ENCODE measurements around the gene IPPK.

IPPK gene

DNA sequence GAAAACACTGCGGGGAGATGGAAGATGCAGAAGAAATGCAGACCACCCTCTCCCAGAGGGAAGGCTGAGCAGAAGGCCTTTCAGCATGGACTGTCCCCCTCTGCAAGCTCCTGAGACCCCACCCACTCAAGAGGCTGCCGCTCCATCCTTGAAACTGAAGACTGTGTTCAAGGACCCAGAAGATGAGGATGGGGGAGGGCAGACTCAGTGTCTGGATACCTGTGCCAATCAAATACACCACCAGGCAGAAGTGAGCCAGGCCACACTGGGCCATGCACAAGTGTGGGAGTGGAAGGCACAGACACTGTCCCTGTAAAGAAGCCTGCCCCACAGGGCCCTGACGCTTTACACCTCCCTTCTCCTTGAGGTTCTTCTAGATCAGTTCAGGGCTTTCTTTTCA lies 40.0 kb upstream of the IPPK start:
- no peaks in the 10 kb centered on the region for H3K9me3 Mint-ChIP-seq
- H3K4me3 Mint-ChIP-seq = no peak overlapping the region
- no peak overlapping the region for H3K27ac Mint-ChIP-seq
- H3K4me1 Mint-ChIP-seq (ENCODE audit: low read depth) = peaks cover 37% of the 10 kb centered on the region
- DNase-seq = no peak
- peaks cover 59% of the 10 kb centered on the region for H3K36me3 Mint-ChIP-seq (ENCODE audit: low read depth)
- H3K27me3 Mint-ChIP-seq = no peaks in the 10 kb centered on the region

DNA sequence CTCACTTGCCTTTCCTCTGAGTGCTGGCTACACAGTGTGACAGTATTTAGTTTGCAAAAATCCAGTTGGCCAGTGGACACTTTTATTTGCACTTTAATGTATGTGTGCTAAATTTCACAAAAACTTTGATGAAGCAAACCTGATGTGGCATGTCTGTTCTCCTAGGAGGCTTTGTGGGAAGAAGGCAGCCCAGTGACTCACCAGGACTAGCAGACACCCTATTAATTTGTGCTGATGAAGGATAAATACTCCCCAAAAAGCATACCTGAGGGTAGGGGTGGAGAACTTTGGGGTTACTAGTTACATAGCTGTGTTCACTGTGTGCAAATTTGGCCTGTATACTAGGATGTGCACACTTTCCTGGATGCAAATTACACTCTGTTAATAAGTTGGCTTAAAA lies 39.3 kb upstream of the IPPK start:
- H3K4me3 Mint-ChIP-seq = no peak overlapping the region
- H3K36me3 Mint-ChIP-seq (ENCODE audit: low read depth) = peaks cover 56% of the 10 kb centered on the region
- H3K4me1 Mint-ChIP-seq (ENCODE audit: low read depth) = peaks cover 37% of the 10 kb centered on the region
- DNase-seq = no peak
- no peaks in the 10 kb centered on the region for H3K27me3 Mint-ChIP-seq
- H3K27ac Mint-ChIP-seq = no peak overlapping the region
- H3K9me3 Mint-ChIP-seq = no peaks in the 10 kb centered on the region

DNA sequence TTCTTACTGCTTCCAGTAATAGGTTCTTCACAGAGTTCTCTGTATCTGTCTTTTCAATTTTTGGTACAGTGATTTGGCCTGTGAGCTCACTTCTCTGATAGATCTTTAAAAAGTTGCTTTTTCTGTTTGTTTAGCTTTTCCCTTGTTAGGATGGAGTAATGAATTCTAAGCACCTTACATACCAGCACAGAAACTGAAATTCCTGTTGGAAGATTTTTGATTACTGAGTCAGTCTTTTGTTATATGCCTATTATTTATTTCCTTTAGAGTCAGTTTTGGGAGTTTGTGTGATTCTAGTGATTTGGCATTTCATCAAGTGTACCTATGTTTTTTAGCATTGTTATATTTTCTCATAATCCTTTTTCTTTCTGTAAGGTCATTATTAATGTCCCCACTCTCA lies 37.6 kb upstream of the IPPK start:
- Mint-ChIP-seq H3K4me1 (ENCODE audit: low read depth) (peaks cover 28% of the 10 kb centered on the region), H3K27ac (no peak overlapping the region), H3K9me3 (no peaks in the 10 kb centered on the region), H3K36me3 (ENCODE audit: low read depth) (peaks cover 44% of the 10 kb centered on the region), H3K27me3 (no peaks in the 10 kb centered on the region), H3K4me3 (no peak overlapping the region)
- no peak for DNase-seq

DNA sequence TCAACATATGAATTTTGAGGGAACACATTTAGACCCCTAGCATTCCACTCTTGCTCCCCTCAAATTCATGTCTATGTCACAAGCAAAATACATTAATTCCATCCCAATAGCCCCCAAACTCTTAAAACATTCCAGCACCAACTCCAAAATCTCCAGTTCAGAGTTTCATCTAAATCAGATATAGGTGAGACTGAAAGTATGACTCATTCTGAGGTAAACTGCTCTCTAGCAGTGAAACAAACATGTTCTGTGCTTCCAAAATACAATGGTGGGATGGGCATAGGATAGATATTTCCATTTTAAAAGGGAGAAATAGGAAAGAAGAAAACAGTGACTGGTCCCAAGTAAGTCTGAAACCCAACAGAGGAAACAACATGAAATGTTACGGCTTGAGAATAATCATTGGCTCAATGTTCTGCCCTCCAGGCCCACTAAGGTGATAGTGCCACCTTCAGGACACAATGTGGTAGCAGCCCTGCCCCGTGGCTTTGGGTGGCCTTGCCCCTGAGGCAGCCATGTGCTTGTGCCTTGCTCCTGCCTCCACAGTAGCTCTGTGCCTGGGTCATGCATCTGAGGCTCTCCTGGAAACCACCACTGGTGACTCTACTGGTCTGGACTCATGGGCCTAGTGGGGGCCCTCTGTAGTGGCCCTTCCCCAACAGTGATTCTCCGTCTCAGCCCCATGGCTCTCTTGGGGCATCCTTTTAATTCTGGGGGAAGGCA lies 36.4 kb upstream of the IPPK start:
- Mint-ChIP-seq H3K9me3 (no peaks in the 10 kb centered on the region), H3K27me3 (no peaks in the 10 kb centered on the region), H3K27ac (no peak overlapping the region), H3K4me3 (no peak overlapping the region), H3K36me3 (ENCODE audit: low read depth) (peaks cover 35% of the 10 kb centered on the region), H3K4me1 (ENCODE audit: low read depth) (peaks cover 17% of the 10 kb centered on the region)
- DNase-seq = no peak

DNA sequence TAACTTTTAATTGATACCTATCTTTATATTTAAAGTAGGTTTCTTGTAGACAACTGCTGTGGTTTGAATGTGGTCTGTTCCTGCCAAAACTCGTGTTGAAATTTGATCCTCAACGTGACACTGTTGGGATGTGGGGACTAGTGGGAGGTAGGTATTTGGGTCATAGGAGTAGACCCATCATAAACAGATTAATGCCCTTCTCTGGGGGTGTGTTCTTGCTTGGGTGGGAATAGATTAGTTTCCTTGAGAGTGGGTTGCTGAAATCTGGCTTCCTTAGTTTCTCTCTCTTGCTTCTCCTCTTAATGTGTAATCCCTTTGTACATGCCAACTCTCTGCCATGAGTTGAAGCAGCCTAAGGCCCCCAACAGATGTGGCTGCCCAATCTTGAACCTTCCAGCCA lies 34.6 kb upstream of the IPPK start:
- no peak for DNase-seq
- peaks cover 17% of the 10 kb centered on the region for H3K36me3 Mint-ChIP-seq (ENCODE audit: low read depth)
- no peak overlapping the region for H3K4me3 Mint-ChIP-seq
- H3K27me3 Mint-ChIP-seq = no peaks in the 10 kb centered on the region
- H3K4me1 Mint-ChIP-seq (ENCODE audit: low read depth) = peaks cover 14% of the 10 kb centered on the region
- H3K27ac Mint-ChIP-seq = no peak overlapping the region
- no peaks in the 10 kb centered on the region for H3K9me3 Mint-ChIP-seq

DNA sequence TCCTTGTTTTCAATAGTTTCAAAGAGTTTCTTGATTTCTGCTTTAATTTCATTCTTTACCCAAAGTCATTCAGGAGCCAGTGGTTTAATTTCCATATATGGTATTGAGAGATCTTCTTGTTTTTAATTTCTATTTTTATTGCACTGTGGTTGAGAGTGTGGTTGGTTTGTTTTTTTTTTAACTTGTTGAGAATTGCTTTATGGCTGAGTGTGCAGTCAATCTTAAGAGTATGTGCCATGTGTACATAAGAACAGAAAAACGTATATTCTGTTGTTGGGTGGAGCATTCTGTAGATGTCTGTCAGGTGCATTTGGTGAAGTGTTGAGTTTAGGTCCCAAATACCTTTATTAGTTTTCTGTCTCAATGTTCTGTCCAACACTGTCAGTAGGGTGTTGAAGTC lies 26.7 kb upstream of the IPPK start:
- DNase-seq = no peak
- Mint-ChIP-seq H3K4me3 (no peak overlapping the region), H3K27me3 (no peaks in the 10 kb centered on the region), H3K9me3 (peaks cover 52% of the 10 kb centered on the region), H3K36me3 (ENCODE audit: low read depth) (peaks cover 3% of the 10 kb centered on the region), H3K4me1 (ENCODE audit: low read depth) (no peaks in the 10 kb centered on the region), H3K27ac (no peak overlapping the region)

DNA sequence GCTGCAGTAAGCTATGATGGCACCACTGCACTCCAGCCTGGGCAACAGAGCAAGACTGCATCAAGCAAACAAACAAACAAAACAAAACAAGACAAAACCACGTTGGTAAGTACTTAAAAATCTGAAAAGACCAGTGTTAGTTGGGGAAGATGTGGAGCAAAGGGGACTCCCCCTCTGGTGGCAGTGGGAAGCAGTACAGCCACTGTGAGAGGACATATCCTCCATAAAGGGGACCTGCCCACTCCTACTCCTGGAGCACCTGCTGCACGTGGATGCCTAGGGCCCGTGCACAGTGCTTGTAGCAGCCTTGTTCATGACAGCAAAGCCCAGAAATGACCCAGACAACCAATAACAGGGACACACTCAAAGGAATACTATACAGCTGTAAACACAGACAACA lies 17.0 kb upstream of the IPPK start:
- Mint-ChIP-seq H3K27me3 (no peaks in the 10 kb centered on the region), H3K4me1 (ENCODE audit: low read depth) (no peaks in the 10 kb centered on the region), H3K4me3 (no peak overlapping the region), H3K9me3 (peaks cover 13% of the 10 kb centered on the region), H3K36me3 (ENCODE audit: low read depth) (no peaks in the 10 kb centered on the region), H3K27ac (no peak overlapping the region)
- DNase-seq = no peak

DNA sequence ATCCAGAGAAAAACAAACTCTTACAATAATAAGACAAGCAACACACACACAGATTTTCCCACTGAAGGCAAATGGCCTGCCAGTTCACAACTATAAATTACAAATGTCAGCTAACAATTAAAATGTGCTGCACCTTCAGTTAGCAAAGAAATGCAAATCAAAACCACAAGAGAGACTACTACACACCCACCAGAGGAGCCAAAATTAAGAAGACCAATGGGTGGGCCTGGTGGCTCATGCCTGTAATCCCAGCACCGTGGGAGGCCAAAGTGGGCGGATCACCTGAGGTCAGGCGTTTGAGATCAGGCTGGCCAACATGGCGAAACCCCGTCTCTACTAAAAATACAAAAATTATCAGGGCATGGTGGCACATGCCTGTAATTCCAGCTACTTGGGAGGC lies 15.1 kb upstream of the IPPK start:
- Mint-ChIP-seq H3K36me3 (ENCODE audit: low read depth) (no peaks in the 10 kb centered on the region), H3K9me3 (peaks cover 1% of the 10 kb centered on the region)

DNA sequence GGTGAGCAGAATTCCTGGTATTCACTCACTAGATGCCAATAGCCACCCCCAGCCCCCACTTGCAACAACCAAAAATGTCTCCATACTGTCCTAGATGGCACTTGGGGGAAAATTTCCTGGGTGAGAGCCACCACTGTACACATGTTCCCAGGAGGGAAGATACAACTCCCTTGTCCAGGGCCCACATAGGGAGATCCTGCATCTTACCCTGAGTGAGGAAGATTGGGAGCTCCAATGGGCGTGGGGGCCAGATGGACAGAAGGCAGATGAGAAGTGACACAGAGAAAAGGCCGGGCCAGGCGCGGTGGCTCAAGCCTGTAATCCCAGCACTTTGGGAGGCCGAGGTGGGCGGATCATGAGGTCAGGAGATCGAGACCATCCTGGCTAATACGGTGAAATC lies 12.3 kb upstream of the IPPK start:
- Mint-ChIP-seq H3K36me3 (ENCODE audit: low read depth) (no peaks in the 10 kb centered on the region), H3K4me1 (ENCODE audit: low read depth) (no peaks in the 10 kb centered on the region), H3K27ac (no peak overlapping the region), H3K4me3 (no peak overlapping the region), H3K9me3 (no peaks in the 10 kb centered on the region), H3K27me3 (no peaks in the 10 kb centered on the region)
- no peak for DNase-seq

More for the DNA sequence above, 15.1 kb upstream of the IPPK start:
- DNase-seq = no peak
- Mint-ChIP-seq H3K27me3 (no peaks in the 10 kb centered on the region), H3K4me1 (ENCODE audit: low read depth) (no peaks in the 10 kb centered on the region), H3K27ac (no peak overlapping the region), H3K4me3 (no peak overlapping the region)

DNA sequence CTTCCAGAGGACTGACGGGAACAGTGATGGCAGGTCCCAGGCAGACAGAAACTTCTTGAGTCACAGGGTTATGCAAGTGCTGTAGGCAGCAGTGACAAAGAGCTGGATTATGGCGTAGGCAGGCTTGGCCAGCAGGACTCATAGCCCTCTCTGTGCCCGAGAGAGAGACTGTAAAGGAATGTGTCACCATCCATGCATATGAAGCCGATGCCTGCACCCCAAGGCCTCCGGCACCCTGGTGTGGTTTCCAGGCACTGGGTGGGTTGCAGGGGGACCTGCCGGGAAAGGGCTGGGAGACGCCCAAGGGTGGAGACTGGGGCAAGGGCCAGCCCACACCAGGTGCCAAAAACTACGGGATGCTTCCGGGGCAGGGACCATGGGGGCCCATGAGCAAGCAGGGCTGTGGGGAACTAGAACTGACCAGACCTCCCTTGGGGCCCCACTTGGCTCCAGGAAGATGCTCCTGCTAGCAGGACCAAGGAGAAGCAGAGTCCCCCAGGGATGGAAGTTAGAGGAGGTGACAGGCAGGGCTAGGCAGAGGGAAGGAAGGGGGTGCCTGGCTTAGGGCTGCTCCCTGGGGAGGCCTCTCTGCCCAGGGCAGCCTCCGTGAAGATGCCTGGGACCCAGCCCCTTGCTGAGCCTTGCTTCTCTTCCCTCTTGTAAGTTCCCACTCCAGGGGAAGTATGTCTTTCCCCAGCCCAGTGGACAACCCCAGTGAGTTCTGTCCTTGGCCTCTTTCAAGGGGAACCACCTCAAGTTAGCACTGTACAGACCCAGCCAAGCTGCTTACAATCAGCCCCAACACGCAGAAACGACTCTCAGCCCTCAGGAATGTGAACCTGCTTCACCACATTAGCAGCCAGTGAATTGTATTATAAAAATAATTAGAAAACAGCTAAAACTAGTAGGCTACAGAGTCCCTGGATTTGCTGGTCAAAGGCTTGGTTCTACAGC lies 10.5 kb upstream of the IPPK start:
- no peak overlapping the region for H3K4me3 Mint-ChIP-seq
- H3K4me1 Mint-ChIP-seq (ENCODE audit: low read depth) = no peaks in the 10 kb centered on the region
- H3K9me3 Mint-ChIP-seq = no peaks in the 10 kb centered on the region
- DNase-seq = no peak
- no peaks in the 10 kb centered on the region for H3K36me3 Mint-ChIP-seq (ENCODE audit: low read depth)
- H3K27me3 Mint-ChIP-seq = no peaks in the 10 kb centered on the region
- H3K27ac Mint-ChIP-seq = no peak overlapping the region

DNA sequence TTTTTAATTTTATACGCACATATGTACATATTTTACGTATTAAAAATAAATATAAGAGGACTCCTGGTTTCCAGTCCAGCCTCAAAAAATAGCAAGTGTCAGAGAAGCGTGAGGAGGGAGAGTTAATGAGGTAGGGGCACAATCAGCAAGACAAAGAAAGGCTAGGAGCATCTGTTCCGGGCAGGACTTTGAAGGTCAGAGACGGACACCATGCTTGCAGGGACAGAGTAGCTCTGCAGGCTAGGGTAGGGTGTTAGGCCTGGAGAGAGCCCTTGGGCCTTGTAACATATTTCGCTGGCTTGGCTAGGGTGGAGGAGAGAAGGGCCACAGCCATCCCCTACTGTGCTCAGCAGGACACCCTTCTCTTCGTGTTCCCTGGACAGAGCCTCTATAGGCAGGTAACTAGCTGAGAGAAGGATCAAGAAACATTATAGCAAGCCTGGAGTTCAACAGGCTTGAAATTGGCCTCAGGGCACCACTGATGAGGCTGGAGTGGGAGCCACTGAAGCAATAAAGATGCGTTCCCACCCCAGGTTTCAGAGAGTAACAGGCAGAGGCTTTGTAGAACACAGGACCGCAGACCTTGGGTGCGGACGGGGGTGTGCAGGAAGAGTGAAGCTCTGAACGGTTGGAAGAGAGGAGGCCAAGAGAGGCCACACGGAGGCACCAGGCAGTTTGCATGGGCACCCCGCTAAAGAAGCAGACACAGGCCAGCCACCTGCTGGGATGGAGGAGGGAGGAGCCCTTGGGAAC lies 9.7 kb upstream of the IPPK start:
- Mint-ChIP-seq H3K9me3 (no peaks in the 10 kb centered on the region), H3K27me3 (no peaks in the 10 kb centered on the region), H3K4me3 (no peak overlapping the region), H3K36me3 (ENCODE audit: low read depth) (no peaks in the 10 kb centered on the region), H3K27ac (no peak overlapping the region), H3K4me1 (ENCODE audit: low read depth) (no peaks in the 10 kb centered on the region)
- DNase-seq = no peak

DNA sequence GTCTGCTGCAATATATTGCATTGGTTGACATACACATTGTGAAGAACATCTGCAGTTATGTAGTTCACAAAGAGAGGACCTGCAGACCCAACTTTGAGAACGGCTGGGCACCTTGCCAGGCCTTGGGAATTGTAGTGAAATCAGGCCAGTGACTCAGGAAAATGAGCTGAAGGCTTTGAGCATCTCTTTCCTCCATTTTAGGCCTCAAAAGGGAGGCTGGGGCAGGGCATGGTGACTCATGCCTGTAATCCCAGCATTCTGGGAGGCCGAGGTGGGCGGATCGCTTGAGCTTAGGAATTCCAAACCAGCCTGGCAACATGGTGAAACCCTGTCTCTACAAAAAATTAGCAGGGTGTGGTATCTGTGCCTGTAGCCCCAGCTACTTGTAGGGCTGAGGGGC lies 1.4 kb upstream of the IPPK start:
- peaks cover 41% of the 10 kb centered on the region for H3K36me3 Mint-ChIP-seq (ENCODE audit: low read depth)

DNA sequence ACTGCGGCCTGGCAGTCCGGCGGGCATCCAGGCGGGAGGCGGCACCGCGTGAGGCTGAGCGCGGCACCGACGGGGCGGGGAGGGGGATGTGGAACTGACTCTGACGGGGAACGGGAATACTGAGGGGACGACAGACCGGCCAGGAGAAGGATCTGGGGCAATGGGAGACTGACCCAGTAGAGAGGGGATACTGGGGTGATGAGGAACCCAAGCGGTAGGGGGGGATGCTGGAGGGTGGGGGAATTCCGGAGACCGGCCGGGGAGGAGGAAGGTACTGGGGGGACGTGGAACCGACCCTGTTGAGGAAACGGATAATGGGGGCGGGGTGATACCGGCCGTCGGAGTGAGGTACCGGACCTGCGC lies 423 bp downstream of the IPPK start:
- H3K27ac Mint-ChIP-seq = peak overlapping the region; percentile 81

More for the DNA sequence above, 1.4 kb upstream of the IPPK start:
- H3K27me3 Mint-ChIP-seq = no peaks in the 10 kb centered on the region
- DNase-seq = no peak
- peak overlapping the region; percentile 98 for H3K4me3 Mint-ChIP-seq
- no peaks in the 10 kb centered on the region for H3K9me3 Mint-ChIP-seq
- peaks cover 27% of the 10 kb centered on the region for H3K4me1 Mint-ChIP-seq (ENCODE audit: low read depth)
- H3K27ac Mint-ChIP-seq = peak overlapping the region; percentile 47

DNA sequence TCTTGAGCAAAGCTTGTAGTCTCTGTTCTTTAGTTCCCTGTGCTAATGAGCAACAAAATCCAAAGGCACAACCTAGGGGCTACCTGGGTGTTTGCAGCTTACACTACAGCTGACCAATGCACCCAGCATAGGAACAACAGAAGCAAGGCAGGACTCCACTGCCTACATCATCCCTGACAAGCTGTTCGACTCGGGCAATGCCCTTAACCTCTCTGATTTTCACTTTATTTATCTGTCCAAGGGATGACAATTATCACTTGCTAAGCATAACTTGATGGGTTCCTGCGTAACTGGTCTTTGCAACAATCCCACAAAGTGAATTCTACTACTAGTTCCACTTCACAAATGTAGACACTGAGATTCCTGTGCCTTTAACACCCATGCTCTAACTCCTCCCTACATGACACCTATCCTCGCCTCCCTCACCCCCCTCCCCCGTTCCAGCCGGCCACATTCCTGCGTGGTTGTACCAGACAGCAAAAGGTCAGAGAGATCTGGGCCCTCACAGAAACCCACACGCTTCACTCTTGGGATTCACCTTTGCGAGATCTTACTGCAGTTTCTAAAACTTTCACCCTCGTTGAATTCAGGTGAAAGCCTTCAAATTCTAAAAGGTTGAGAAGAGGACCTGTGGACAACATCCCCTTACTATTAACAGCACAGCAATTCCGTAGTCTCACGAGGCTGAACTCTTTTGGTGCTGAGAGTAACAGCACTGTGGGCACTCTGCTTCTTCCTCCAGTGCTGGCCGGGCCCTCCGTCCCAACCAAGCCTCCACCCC lies 995 bp downstream of the IPPK start:
- peaks cover 47% of the 10 kb centered on the region for H3K4me1 Mint-ChIP-seq (ENCODE audit: low read depth)
- peak overlapping the region; percentile 81 for H3K27ac Mint-ChIP-seq

More for the DNA sequence above, 423 bp downstream of the IPPK start:
- Mint-ChIP-seq H3K27me3 (no peaks in the 10 kb centered on the region), H3K9me3 (no peaks in the 10 kb centered on the region), H3K4me1 (ENCODE audit: low read depth) (peaks cover 42% of the 10 kb centered on the region), H3K36me3 (ENCODE audit: low read depth) (peaks cover 49% of the 10 kb centered on the region), H3K4me3 (peak overlapping the region; percentile 98)
- peak; percentile 61 for DNase-seq

More for the DNA sequence above, 995 bp downstream of the IPPK start:
- no peaks in the 10 kb centered on the region for H3K27me3 Mint-ChIP-seq
- peak; percentile 67 for DNase-seq
- no peaks in the 10 kb centered on the region for H3K9me3 Mint-ChIP-seq
- peaks cover 52% of the 10 kb centered on the region for H3K36me3 Mint-ChIP-seq (ENCODE audit: low read depth)
- peak overlapping the region; percentile 98 for H3K4me3 Mint-ChIP-seq
